C4-2B (cell line): ENCODE data around the gene TP73.

ENCODE experiments used
- ZFX ChIP-seq: fragments of 450-650 bp; IDR thresholded peaks from 2 replicates; pipeline ENCODE4 v1.6.1; 2017
- TF ChIP-seq, protein P1 (sequence below): fragments of 450-650 bp; conservative IDR thresholded peaks from 2 replicates; pipeline ENCODE4 v1.5.1; 2017; ENCODE audit warnings: mild to moderate bottlenecking

DNA sequence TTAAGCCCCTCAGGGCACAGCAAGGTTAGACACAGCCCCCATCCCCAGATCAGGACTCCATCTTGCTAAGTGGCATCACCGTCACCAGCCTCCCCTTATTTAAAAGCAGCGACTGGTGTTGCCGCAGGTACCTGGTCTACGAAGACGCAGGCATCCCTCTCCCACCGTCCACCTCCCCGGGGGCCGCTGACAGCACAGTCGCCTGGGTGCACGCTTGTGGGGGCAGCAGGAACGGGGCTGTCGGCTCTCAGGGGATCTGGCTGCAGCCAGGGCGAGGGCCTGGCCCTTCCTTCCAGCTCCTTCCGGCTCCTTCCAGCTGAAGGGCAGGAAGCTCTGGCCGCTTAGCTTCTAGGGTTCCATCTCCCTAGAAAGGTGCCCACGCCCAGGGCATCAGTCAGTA lies 82.3 kb downstream of the TP73 start:
- TF ChIP-seq, protein P1, sequence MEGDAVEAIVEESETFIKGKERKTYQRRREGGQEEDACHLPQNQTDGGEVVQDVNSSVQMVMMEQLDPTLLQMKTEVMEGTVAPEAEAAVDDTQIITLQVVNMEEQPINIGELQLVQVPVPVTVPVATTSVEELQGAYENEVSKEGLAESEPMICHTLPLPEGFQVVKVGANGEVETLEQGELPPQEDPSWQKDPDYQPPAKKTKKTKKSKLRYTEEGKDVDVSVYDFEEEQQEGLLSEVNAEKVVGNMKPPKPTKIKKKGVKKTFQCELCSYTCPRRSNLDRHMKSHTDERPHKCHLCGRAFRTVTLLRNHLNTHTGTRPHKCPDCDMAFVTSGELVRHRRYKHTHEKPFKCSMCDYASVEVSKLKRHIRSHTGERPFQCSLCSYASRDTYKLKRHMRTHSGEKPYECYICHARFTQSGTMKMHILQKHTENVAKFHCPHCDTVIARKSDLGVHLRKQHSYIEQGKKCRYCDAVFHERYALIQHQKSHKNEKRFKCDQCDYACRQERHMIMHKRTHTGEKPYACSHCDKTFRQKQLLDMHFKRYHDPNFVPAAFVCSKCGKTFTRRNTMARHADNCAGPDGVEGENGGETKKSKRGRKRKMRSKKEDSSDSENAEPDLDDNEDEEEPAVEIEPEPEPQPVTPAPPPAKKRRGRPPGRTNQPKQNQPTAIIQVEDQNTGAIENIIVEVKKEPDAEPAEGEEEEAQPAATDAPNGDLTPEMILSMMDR: no peak
- TF ChIP-seq ZFX: no peak
